Activated CD8-positive, alpha-beta memory T cell treated with anti-CD3 and anti-CD28 coated beads for 24 hours (primary cell): ENCODE results near the gene INTS4.
"Not testable (repeated sequence)": the region's sequence is repeated elsewhere in the genome, so short reads cannot be mapped to it uniquely, and the experiment has no call there.

Experiments
- DNase-seq: peaks from one replicate; pipeline ENCODE4 v3.0.0-alpha.2; 2020

INTS4 gene

GRCh38 chr11:77994434-77995362, at the start of gene INTS4:
Gene INTS4 (minus strand): TSS chr11:77994668. CDS start chr11:77994643, 25 bp downstream.
- peak; percentile 96 for DNase-seq

DNA sequence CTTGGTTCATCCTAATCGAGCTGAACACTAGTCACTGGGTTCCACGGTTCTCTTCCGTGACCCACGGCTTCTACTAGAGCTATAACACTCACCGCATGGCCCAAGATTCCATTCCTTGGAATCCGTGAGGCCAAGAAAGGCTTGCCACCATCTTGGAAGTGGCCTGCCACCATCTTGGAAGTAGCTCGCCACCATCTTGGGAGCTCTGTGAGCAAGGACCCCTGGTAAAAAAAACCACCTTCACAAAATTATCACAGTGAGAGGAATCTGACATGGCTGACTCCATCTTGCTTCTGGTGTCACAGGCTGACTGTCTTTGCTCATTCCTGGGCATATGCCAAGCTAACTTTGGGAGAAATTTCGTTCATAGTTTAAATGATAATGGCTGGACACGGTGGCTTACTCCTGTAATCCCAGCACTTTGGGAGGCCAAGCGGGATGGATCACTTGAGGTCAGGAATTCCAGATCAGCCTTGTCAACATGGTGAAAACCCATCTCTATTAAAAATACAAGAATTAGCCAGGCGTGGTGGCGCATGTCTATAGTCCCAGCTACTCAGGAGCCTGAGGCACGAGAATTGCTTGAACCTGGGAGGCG, 47.5 kb upstream of the INTS4 start:
- DNase-seq = no peak

- DNase-seq = not testable (repeated sequence)
Measured at GRCh38 chr11:78041380-78041719, 46.9 kb upstream of the INTS4 start.

DNA sequence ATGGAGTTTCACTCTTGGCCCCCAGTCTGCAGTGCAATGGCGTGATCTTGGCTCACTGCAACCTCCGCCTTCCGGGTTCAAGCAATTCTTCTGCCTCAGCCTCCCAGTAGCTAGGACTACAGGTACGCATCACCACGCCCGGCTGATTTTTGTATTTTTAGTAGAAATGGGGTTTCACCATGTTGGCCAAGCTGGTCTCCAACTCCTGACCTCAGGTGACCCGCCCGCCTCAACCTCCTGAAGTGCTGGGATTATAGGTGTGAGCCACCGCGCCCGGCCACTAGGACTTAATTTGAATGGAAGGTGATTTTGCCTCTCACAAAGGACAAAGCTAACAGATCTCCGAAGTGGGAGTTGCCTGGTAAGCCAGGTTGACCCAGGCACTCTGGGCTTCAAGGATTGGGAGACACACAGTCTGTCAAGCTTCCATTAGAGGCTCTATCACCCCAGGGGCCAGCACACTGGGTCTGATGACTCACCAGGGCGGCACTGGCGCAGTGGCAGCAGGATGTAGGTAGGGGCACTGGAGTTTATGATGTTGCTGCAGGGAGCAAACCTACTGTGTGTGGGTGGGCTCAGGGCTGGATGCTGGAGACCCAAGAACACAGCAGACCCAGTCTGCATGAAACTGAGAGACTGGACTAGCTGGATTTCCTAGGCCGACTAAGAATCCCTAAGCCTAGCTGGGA, 46.4 kb upstream of the INTS4 start:
- DNase-seq = no peak

GRCh38 chr11:78039919-78040671, 45.6 kb upstream of the INTS4 start:
- DNase-seq = peak; percentile 70

DNA sequence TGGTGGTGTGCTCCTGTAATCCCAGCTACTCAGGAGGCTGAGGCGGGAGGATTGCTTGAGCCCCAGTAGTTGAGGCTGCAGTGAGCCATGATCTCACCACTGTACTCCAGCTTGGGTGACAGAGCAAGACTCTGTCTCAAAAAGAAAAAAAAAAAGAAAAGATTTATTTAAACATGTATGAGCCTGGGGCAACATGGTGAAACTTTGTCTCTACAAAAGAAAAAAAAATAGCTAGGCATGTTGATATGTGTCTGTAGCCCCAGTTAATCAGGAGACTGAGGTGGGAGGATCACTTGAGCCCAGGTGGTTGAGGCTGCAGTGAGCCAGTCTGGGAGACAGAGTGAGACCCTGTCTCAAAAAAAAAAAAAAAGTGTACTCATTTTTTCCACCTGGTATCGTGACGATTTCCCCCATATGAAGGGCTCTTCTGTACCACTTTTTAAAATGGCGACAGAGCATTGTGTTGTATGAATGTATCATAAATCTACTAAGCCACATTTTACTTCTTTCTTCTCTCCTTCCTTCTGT, 45.0 kb upstream of the INTS4 start:
- DNase-seq = no peak

GRCh38 chr11:78038697-78039313, 44.3 kb upstream of the INTS4 start:
- no peak for DNase-seq

DNA sequence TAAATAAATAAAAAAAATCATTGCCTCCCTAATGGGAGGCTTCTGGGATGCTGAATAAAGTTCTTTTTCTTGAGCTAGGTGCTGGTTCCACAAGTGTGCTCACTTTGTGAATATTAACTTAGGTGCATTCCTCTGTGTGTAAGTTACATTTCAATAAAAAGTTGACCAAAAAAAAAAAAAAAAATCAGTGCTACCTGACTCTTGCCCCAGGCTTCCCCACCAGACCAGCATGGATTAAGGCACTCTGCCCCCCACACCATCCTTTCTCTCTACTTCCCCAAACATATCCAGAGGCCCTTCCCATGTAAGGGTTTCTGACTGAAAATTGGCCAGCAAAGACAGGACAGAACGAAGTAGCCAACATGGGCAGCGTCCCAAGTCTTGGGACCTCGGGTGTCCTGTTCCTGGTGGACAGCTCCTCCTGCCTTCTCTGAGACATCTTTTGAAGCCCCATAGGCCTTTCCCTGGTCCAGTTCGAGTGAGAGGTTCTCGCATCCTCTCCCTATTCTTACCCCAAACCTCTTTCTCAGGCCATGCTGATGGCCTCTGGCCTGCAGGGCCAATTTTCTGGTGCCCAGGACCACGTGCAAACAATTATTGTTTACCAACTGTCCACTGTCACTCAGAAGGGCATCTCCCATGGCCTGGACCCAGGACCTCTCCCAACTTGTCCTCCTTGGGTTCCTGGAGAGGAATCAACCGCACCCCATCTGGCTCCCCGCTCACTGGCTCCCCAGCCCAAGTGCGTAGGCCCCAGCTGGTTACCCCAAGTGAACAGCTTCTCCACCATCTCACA, 43.6 kb upstream of the INTS4 start:
- no peak for DNase-seq

- DNase-seq = no peak
Measured at GRCh38 chr11:78037056-78037455, 42.6 kb upstream of the INTS4 start.

DNA sequence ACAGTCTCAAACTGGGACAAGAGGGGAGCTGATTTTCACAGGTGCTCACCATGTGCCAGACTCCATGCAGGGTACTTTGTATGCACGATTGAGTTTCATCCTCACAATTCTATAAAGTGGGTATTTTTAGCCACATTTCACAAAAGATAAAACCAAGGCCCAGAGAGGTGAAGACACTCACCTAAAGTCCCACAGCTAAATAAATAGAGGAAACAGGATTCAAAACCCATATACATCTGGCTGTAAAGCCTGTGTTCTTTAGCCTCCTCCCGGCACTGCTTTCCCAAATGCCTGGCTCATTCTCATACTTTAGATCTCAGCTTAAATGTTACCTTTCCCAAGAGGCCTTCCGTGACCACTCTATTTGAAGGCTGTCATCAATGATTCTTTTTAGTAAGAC, 41.8 kb upstream of the INTS4 start:
- no peak for DNase-seq

DNA sequence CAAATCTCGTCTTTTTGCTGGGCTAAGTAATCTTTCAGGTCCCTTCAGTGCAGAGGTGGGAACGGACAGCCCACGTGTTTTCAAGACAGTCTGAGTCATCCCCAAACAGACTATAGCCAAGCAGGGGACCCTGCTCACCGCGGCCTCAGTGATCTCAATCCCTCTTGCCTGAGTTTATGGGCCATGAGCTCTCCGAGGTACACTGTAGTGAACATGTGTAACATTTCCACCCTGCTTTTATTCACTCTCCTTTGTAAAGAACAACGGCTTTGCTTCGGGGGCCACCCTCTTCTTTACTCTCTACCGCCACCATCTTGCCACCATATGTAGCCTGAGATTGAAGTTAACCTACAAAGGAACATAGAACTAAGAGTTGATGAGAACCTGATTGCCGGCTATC, 40.2 kb upstream of the INTS4 start:
- DNase-seq = no peak

DNA sequence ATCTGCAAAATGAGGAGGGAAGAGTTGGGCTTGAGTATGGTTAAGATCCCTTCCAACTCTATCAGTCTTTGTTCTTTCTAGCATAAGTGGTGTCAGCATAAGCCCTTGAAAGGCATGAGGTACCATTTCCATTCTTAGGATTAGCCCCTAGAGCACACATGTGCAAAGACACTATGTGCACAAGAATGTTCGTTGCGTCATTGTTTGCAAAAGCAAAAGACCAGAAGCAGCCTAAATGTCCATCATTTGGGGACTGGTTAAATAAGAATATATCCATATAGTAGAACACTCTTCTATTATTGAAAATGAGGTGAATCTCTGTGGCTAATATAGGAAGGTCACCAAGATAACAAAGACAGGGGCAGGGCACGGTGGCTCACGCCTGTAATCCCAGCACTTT, 38.6 kb upstream of the INTS4 start:
- DNase-seq = no peak

DNA sequence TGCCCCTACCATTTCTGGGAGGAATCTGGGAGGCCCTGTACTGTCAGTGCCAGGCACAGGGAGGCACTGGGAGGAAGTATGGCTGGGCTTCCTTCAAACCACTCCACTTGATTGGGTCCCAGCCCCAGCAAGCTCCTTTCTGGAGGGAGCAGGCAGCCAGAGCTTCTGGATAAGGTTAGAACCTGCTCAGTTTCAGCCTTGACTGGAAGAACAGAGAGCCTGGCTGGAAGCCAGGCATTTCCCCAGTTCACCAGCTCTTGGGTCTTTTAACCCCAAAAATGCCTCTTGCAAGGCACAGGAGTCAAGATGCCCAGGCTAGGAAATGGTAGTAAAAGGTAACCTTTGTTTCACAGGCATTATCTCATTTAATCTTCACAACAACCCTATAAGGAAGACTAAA, 37.6 kb upstream of the INTS4 start:
- no peak for DNase-seq

- no peak for DNase-seq
Measured at GRCh38 chr11:78031629-78032028, 37.2 kb upstream of the INTS4 start.

GRCh38 chr11:78030429-78031325, 36.2 kb upstream of the INTS4 start:
- no peak for DNase-seq

- not testable (repeated sequence) for DNase-seq
Measured at GRCh38 chr11:78028423-78028822, 34.0 kb upstream of the INTS4 start.

GRCh38 chr11:78027759-78028158, 33.3 kb upstream of the INTS4 start:
- no peak for DNase-seq

DNA sequence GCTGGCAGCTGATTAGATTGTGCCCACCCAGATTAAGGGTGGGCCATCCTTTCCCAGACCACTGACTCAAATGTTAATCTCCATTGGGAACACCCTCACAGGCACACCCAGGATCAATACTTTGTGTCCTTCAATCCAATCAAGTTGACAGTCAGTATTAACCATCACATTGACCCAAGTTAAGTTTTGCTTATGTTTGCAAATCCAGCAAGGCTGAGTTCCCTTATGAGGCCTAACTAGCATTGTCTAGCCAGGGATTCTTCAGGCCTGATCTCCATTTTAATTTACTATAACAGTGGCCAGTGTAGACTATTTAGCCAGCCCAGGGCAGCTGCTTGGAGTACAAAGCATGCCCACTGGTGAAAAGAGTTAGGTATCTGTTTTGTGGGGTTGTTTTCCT, 30.9 kb upstream of the INTS4 start:
- DNase-seq = no peak

DNA sequence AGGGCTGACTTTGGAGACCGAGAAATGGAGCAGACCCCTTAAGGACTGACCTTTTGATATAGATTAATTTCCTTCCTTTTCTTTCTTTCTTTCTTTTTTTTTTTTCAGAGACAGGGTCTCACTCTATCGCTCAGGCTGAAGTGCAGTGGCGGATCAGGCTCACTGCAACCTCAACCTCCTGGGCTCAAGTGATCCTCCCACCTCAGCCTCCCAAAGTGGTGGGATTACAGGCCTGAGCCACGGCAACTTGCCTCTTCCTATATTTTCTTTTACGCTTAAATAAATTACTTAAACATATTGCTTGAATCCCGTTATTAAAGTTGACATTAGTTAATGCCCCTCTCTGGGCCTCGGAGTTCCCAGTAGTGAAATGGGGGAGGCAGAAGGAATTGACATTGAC, 29.0 kb upstream of the INTS4 start:
- no peak for DNase-seq
